Colonic mucosa (tissue), 4 donors: ENCODE measurements around the gene POU6F2. TPM values are rescaled to one million over a fixed set of nuclear protein-coding genes. Genes with fewer than 3 reads are reported as not detected.

Source experiments
- DNase-seq: peaks from one replicate; pipeline ENCODE4 v3.0.0-alpha.2; 2020
- H3K27ac ChIP-seq: fragments of 200-600 bp; one replicate; pipeline ENCODE4 v1.8.0; 2021
- H3K27me3 ChIP-seq: fragments of 200-600 bp; one replicate; pipeline ENCODE4 v1.8.0; 2021
- H3K36me3 ChIP-seq: fragments of 200-600 bp; one replicate; pipeline ENCODE4 v1.8.0; 2021
- H3K4me1 ChIP-seq: fragments of 200-600 bp; one replicate; pipeline ENCODE4 v1.8.0; 2021; ENCODE audit warnings: mild to moderate bottlenecking
- H3K4me3 ChIP-seq: fragments of 200-600 bp; one replicate; pipeline ENCODE4 v1.8.0; 2021
- H3K9ac ChIP-seq, 2 donors: one replicate each; pipeline ENCODE4 v1.7.0; 2013; ENCODE audit warnings: control low read depth in 2 of 2, low read depth in 2 of 2, low read length in 2 of 2
- H3K9me3 ChIP-seq: fragments of 200-600 bp; one replicate; pipeline ENCODE4 v1.8.0; 2021
- intact Hi-C: fragments of 100-400 bp; cut with DNase I; formaldehyde crosslinking; loops from one replicate; pipeline ENCODE4 v1.14.1; 2022
- total RNA-seq, 2 donors: library from RNA; stranded (reverse); fragmentation: NEBNext Ultra II Directional in 1 of 2; extraction: Animal tissue kit (Norgen Biotek cat#: 25700) in 1 of 2; gene quantifications; one replicate each; pipeline ENCODE4 v1.2.1, GENCODE V29; 2021
- TF ChIP-seq, protein P1 (sequence below): fragments of 200-600 bp; IDR thresholded peaks from one replicate; pipeline ENCODE4 v1.8.0; 2022; ENCODE audit warnings: antibody characterized with exemption, mild to moderate bottlenecking
- donor health status: healthy.
- donor health status: DM: no; HTN: no; CAD: no.
- donor health status: DM: no; HTN: no; CAD: no.

Gene POU6F2
- total RNA-seq, 2 donors from 2014 or later, result 1.3 TPM; not detected in 1

DNA sequence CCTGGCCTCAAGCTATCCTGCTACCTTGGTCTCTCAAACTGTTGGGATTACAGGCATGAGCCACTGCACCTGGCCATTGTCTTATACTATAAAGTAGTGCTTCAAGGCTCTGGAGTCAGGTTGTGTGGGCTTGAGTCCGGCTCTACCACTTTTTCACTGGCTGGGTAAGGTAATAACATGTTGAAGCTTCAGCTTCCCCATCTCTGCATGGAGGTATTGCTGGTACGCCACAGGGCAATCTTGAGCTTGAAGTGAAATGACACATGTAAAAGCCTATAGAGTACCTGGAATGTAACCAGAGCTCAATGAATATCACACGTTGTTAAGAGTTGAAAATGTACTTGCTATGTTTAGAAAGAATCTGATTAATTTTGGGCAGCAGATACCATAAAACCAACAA lies 120.8 kb downstream of the POU6F2 start:
- no peaks in the 10 kb centered on the region for H3K27me3 ChIP-seq
- H3K27ac ChIP-seq, result no peak overlapping the region
- TF ChIP-seq, protein P1, sequence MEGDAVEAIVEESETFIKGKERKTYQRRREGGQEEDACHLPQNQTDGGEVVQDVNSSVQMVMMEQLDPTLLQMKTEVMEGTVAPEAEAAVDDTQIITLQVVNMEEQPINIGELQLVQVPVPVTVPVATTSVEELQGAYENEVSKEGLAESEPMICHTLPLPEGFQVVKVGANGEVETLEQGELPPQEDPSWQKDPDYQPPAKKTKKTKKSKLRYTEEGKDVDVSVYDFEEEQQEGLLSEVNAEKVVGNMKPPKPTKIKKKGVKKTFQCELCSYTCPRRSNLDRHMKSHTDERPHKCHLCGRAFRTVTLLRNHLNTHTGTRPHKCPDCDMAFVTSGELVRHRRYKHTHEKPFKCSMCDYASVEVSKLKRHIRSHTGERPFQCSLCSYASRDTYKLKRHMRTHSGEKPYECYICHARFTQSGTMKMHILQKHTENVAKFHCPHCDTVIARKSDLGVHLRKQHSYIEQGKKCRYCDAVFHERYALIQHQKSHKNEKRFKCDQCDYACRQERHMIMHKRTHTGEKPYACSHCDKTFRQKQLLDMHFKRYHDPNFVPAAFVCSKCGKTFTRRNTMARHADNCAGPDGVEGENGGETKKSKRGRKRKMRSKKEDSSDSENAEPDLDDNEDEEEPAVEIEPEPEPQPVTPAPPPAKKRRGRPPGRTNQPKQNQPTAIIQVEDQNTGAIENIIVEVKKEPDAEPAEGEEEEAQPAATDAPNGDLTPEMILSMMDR, result no peak
- H3K9me3 ChIP-seq, result no peaks in the 10 kb centered on the region
- no peaks in the 10 kb centered on the region for H3K36me3 ChIP-seq
- no peak overlapping the region for H3K9ac ChIP-seq
- DNase-seq, result no peak
- intact Hi-C loops, result no loop called here
- no peak overlapping the region for H3K4me3 ChIP-seq
- no peaks in the 10 kb centered on the region for H3K4me1 ChIP-seq

DNA sequence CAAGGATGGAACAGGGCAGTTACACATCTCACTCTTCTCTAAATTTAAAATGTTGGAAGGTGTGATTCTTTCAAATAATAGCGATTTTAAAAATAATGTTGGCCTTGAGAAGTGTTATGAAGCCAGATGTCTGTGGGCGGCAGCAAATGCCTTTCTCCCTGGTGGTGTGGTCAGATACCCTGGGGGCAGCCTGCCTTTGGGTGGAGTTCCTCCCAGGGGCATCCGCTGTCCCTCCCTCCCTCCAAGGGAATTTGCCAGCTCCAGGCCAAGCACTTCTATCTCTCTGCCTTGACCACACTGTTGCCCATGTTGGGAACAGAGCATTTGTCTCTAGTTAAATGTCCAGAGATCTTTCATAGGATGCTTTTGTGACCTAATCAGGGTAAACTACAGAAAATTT lies 121.4 kb downstream of the POU6F2 start:
- Histone ChIP-seq H3K27me3 (no peaks in the 10 kb centered on the region), H3K4me3 (no peak overlapping the region), H3K9me3 (no peaks in the 10 kb centered on the region), H3K36me3 (no peaks in the 10 kb centered on the region), H3K27ac (no peak overlapping the region), H3K9ac (no peak overlapping the region), H3K4me1 (no peaks in the 10 kb centered on the region)
- TF ChIP-seq, protein P1, result no peak
- no peak for DNase-seq
- intact Hi-C loops, result no loop called here

DNA sequence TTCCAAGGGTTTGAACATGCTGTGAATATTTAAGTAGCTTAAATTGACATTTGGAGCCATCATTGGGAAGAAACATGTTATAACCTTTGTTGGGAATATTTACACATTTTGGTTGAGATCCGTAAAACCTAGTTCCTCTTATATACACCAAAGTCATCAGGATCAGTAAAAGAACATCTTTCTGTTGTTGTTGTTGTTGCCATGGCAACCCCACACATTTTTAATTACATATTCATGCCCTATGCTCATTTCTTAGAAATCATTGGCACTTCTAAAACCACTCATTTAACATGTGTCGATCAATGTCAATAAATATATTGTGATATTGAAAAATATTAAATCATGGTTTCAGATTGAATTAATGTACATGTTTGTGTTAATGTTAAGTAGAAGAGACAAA lies 122.6 kb downstream of the POU6F2 start:
- Histone ChIP-seq H3K27ac (no peak overlapping the region), H3K9ac (no peak overlapping the region), H3K27me3 (no peaks in the 10 kb centered on the region), H3K36me3 (no peaks in the 10 kb centered on the region), H3K4me1 (no peaks in the 10 kb centered on the region), H3K9me3 (no peaks in the 10 kb centered on the region), H3K4me3 (no peak overlapping the region)
- TF ChIP-seq, protein P1, result no peak
- no peak for DNase-seq
- intact Hi-C loops, result no loop called here

DNA sequence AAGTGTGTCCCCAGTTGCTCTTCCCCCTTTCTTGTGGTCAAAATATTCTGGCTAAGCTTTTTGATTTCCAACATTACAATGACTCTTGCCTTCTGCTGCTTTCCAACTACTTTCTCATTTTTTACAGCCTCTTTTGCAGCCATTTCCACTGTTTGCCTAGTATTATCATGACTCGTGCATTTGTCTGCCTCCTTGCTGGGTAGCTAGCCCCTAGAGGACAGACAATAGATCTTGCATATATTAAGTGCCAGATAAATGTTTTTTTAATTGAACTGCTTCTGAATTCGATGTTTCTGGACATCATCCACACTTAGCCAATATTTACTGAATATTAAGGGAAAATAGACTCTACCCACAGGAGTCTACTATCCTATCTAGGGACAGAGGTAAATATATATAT lies 124.5 kb downstream of the POU6F2 start:
- intact Hi-C loops, result no loop called here
- no peak overlapping the region for H3K27ac ChIP-seq

DNA sequence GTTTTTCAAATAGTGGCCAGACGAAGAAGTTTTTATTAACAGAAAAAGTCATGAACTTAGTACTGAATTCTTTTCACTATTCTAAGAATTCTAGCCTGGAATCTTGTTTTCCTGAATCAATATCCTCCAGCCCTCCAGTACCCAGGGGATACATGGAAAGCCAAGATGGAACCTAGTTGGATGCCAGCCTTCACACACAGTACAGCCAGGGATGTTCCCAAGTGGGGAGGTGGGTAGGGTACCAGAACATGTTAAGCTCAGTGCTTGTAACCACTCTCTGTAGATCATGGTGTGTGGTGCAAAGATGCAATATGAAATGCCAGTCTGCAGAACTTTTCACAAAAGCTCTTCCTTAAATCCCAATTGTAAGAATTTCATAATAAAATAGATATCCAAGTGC lies 128.0 kb downstream of the POU6F2 start:
- no peaks in the 10 kb centered on the region for H3K4me1 ChIP-seq
- H3K27ac ChIP-seq, result no peak overlapping the region
- TF ChIP-seq, protein P1, result no peak

More for the DNA sequence above, 124.5 kb downstream of the POU6F2 start:
- H3K9ac ChIP-seq, result no peak overlapping the region
- no peak for DNase-seq
- H3K36me3 ChIP-seq, result no peaks in the 10 kb centered on the region
- H3K27me3 ChIP-seq, result no peaks in the 10 kb centered on the region
- TF ChIP-seq, protein P1, result no peak
- H3K4me1 ChIP-seq, result no peaks in the 10 kb centered on the region
- H3K4me3 ChIP-seq, result no peak overlapping the region
- no peaks in the 10 kb centered on the region for H3K9me3 ChIP-seq

DNA sequence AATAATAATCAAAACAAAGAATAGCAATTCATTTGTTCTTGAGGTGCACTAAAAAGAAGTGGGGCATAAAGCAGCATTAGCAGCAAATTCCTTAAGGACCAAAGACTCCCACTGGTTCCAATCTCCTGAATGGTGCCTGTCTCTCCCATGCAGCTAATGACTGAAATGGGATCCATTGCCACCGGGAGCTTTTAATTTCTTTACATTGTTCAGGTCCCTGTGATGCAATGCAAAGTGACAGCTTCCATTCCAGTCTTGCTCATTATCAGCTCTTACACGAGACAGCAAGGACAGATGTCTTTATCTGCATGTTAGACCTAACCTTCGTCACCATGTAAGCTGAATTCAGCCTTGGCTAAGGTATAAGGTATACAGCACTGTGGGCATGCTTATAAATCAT lies 148.1 kb downstream of the POU6F2 start:
- Histone ChIP-seq H3K4me1 (no peaks in the 10 kb centered on the region), H3K36me3 (no peaks in the 10 kb centered on the region)
- DNase-seq, result no peak

More for the DNA sequence above, 128.0 kb downstream of the POU6F2 start:
- DNase-seq, result no peak
- no peaks in the 10 kb centered on the region for H3K36me3 ChIP-seq
- no peak overlapping the region for H3K4me3 ChIP-seq
- intact Hi-C loops, result no loop called here
- H3K27me3 ChIP-seq, result no peaks in the 10 kb centered on the region
- H3K9ac ChIP-seq, result no peak overlapping the region
- H3K9me3 ChIP-seq, result no peaks in the 10 kb centered on the region

More for the DNA sequence above, 148.1 kb downstream of the POU6F2 start:
- Histone ChIP-seq H3K27me3 (no peaks in the 10 kb centered on the region), H3K9me3 (no peaks in the 10 kb centered on the region), H3K27ac (no peak overlapping the region), H3K4me3 (no peak overlapping the region), H3K9ac (no peak overlapping the region)
- TF ChIP-seq, protein P1, result no peak
- intact Hi-C loops, result no loop called here
